Measurements from ENCODE around the gene RERG. TPM values are rescaled to one million over a fixed set of nuclear protein-coding genes. Genes with fewer than 3 reads are reported as not detected.

Gene RERG
- total RNA-seq (2014; rRNA removed; shearing (Covaris generic)) (not detected in 2 replicates), total RNA-seq (2022) (not detected in 2 replicates), Bru-seq, nascent RNA (not detected), BruChase-seq, experiment 1, labeled RNA remaining after a 6-hour chase (not detected), BruChase-seq, experiment 2, labeled RNA remaining after a 2-hour chase (not detected)
- long read RNA-seq: 0 reads

- H3K9me3 ChIP-seq (ENCODE audit: low read length): no peaks in the 10 kb centered on the region
- no TSS peak for BruUV-seq (replicated peaks)
- peak; percentile 81 for TF ChIP-seq CTCF (conservative IDR thresholded peaks at IDR 0.05; ENCODE audit: low read length)
- TF ChIP-seq EZH2phosphoT487 (IDR thresholded peaks at IDR 0.05; ENCODE audit: borderline replicate concordance, low read depth, low read length): no peak
These were observed at the start of gene RERG for GRCh38 chr12:15220915-15221885. Gene RERG (minus strand): TSS chr12:15221417. CDS start chr12:15217489, 3,928 bp downstream.

DNA sequence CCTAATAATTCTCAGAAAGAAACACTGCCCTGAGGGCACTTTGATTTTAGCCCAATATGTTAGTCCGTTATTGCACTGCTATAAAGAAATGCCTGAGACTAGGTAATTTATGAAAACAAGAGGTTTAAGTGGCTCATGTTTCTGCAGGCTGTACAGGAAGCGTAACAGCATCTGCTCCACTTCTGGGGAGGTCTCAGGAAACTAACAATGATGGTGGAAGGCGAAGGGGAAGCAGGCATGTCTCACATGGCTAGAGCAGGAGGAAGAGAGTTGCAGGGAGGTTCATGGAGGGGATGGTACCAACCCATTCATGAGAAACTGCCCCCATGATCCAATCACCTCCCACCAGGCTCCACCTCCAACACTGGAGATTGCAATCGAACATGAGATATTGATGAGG, 49.4 kb upstream of the RERG start:
- Histone ChIP-seq H3K27ac (ENCODE audit: low read depth, low read length, poor library complexity, severe bottlenecking) (no peak overlapping the region), H3K4me1 (ENCODE audit: insufficient read depth, low read length, poor library complexity, severe bottlenecking) (no peaks in the 10 kb centered on the region), H3K9me2 (ENCODE audit: insufficient read depth, low read length) (no peaks in the 10 kb centered on the region), H3K4me2 (ENCODE audit: low read length) (no peak overlapping the region), H4K20me1 (ENCODE audit: insufficient read depth, low read length) (no peaks in the 10 kb centered on the region), H3K4me3 (ENCODE audit: low read depth, low read length, poor library complexity, severe bottlenecking) (no peak overlapping the region), H3K36me3 (ENCODE audit: insufficient read depth, low read length) (no peaks in the 10 kb centered on the region), H3K9me3 (ENCODE audit: low read length) (no peaks in the 10 kb centered on the region), H3K79me2 (ENCODE audit: insufficient read depth, low read depth, low read length) (no peaks in the 10 kb centered on the region), H2AFZ (ENCODE audit: low read length) (peak overlapping the region; percentile 22; the same call in 1 of the 2 replicates)
- CTCF ChIA-PET (ENCODE audit: unreplicated experiment): no interaction called here
- BruUV-seq (replicated peaks): no TSS peak
- intact Hi-C loops (cut with micrococcal nuclease; ENCODE audit: unreplicated experiment): no loop called here
- no peak for TF ChIP-seq EZH2phosphoT487 (IDR thresholded peaks at IDR 0.05; ENCODE audit: borderline replicate concordance, low read depth, low read length)
- TF ChIP-seq CTCF (conservative IDR thresholded peaks at IDR 0.05; ENCODE audit: low read length): no peak
- no peak for DNase-seq (ENCODE audit: low spot score)
- POLR2A ChIA-PET: interaction anchor here (1.2 kb wide), 1 partner anchor 9 kb away, joined by 3 read pairs; no protein-coding TSS in a partner anchor

More at GRCh38 chr12:15220915-15221885, at the start of gene RERG:
- Histone ChIP-seq H3K9me2 (ENCODE audit: insufficient read depth, low read length) (no peaks in the 10 kb centered on the region), H4K20me1 (ENCODE audit: insufficient read depth, low read length) (no peaks in the 10 kb centered on the region), H2AFZ (ENCODE audit: low read length) (no peak within 1 kb of the TSS; the same call in 1 of the 2 replicates), H3K4me3 (ENCODE audit: low read depth, low read length, poor library complexity, severe bottlenecking) (no peak within 1 kb of the TSS), H3K79me2 (ENCODE audit: insufficient read depth, low read depth, low read length) (no peaks in the 10 kb centered on the region), H3K36me3 (ENCODE audit: insufficient read depth, low read length) (no peaks in the 10 kb centered on the region), H3K4me1 (ENCODE audit: insufficient read depth, low read length, poor library complexity, severe bottlenecking) (no peaks in the 10 kb centered on the region), H3K4me2 (ENCODE audit: low read length) (no peak within 1 kb of the TSS), H3K27ac (ENCODE audit: low read depth, low read length, poor library complexity, severe bottlenecking) (no peak within 1 kb of the TSS)
- POLR2A ChIA-PET: interaction anchor here (0.6 to 0.8 kb wide), 2 partner anchors 9 to 833 kb away, joined by 3 read pairs; no protein-coding TSS in a partner anchor
- CTCF ChIA-PET (ENCODE audit: unreplicated experiment): no interaction called here
- intact Hi-C loops (cut with micrococcal nuclease; ENCODE audit: unreplicated experiment): no loop called here
- DNase-seq (ENCODE audit: low spot score): peak; percentile 63

Measured in OCI-LY7 (cell line).